ENCODE results near the gene IGSF8.

Gene IGSF8

DNA sequence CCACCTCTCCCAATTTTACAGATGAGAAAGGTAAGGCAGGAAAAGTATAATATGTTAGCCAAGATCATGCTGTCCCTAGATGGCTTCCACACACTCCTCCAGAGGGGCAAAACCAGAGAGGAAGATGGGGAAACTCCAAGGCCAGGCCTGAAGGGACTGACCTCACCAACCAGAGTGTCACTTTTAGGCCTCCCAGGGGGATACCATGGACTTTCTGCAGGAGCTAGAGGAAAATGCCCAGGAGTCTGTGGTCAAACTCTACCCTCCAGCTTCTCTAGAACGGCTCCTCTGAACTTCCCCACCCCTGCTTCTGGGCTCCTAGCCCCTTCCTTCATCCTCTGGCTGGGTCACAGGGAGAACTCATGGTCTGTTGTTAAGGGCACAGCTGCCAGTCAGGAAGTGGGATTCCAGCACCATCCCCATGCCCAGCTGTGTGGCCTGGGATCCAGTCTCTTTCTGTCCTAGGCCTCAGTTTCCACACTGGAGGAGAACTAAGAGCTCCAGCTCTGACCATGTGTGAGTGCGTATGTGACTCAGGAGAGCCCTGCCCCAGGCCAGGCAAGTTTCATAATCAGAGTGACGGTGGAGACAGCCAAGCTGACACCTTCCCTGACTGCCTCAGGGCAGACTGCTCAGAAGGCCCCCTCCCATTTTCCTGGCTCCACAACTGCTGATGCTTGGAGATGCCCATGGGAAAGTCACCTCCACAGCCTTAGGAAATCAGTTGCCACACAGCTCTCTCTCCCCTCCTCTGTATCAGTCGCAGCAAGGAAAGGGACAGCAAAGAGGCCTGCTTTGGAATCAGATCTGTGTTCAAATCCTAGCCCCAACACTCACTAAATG lies 1.9 kb downstream of the IGSF8 start:
- H3K4me3 ChIP-seq: no peak overlapping the region
- DNase-seq (ENCODE audit: low read depth, low spot score): no peak
- H3K9ac ChIP-seq (ENCODE audit: insufficient read length): no peak overlapping the region
- H3K36me3 ChIP-seq (ENCODE audit: insufficient read depth, low read length): no peaks in the 10 kb centered on the region
- no peak overlapping the region for H3K27ac ChIP-seq
- TF ChIP-seq POLR2AphosphoS5 (IDR thresholded peaks at IDR 0.05; ENCODE audit: borderline replicate concordance, low read depth, low read length) (no peak), EZH2 (IDR thresholded peaks at IDR 0.05) (no peak), FOXP2 (optimal IDR thresholded peaks at IDR 0.05; ENCODE audit: control extremely low read depth, extremely low read length, insufficient read depth) (no peak)
- no peaks in the 10 kb centered on the region for H3K9me3 ChIP-seq (ENCODE audit: low read depth, low read length)

DNA sequence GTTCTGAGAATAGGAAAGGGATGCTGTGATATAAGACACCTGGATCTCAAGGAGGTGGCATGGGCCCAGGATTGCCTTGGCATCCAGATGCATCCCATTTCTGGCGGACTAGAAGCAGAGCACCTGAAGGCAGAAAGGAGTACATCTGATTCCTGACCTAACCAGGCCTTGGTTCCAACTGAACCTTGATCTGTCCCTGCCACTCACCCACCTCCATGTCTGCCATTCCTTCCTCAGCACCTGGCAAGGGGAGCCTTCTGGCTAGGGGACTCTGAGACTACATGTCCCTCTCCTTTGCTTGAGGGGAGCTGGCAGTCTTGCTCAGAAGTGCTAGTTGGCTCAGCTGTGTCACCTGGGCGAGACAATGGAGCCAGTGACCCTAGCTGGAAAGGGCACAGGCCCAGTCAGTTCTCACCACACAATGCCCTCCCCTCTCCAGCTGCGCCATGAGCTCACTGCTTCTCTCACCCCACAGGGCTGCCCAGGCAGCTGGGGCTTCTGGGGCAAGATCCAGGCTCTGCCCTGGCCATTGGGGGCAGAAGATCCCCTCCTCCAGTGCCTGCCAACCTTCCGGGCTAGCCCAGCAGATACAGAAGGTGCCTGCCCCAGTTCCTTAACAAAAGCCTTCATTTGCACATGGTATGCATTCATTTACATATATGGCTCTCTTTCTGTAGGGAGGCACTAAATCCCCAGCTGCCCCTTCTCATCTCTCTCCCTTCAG lies 2.9 kb downstream of the IGSF8 start:
- Histone ChIP-seq H3K36me3 (ENCODE audit: insufficient read depth, low read length) (no peaks in the 10 kb centered on the region), H3K9me3 (ENCODE audit: low read depth, low read length) (no peaks in the 10 kb centered on the region), H3K4me3 (no peak overlapping the region), H3K27ac (no peak overlapping the region), H3K9ac (ENCODE audit: insufficient read length) (no peak overlapping the region)
- no peak for DNase-seq (ENCODE audit: low read depth, low spot score)
- TF ChIP-seq EZH2 (IDR thresholded peaks at IDR 0.05): no peak
- TF ChIP-seq POLR2AphosphoS5 (IDR thresholded peaks at IDR 0.05; ENCODE audit: borderline replicate concordance, low read depth, low read length): no peak
- no peak for TF ChIP-seq FOXP2 (optimal IDR thresholded peaks at IDR 0.05; ENCODE audit: control extremely low read depth, extremely low read length, insufficient read depth)

GRCh38 chr1:160094806-160095205 lies 3.6 kb downstream of the IGSF8 start:
- Histone ChIP-seq H3K9ac (ENCODE audit: insufficient read length) (no peak overlapping the region), H3K9me3 (ENCODE audit: low read depth, low read length) (no peaks in the 10 kb centered on the region), H3K27ac (no peak overlapping the region), H3K4me3 (no peak overlapping the region), H3K36me3 (ENCODE audit: insufficient read depth, low read length) (no peaks in the 10 kb centered on the region)
- DNase-seq (ENCODE audit: low read depth, low spot score): no peak
- TF ChIP-seq EZH2 (IDR thresholded peaks at IDR 0.05) (no peak), POLR2AphosphoS5 (IDR thresholded peaks at IDR 0.05; ENCODE audit: borderline replicate concordance, low read depth, low read length) (no peak), FOXP2 (optimal IDR thresholded peaks at IDR 0.05; ENCODE audit: control extremely low read depth, extremely low read length, insufficient read depth) (no peak)

DNA sequence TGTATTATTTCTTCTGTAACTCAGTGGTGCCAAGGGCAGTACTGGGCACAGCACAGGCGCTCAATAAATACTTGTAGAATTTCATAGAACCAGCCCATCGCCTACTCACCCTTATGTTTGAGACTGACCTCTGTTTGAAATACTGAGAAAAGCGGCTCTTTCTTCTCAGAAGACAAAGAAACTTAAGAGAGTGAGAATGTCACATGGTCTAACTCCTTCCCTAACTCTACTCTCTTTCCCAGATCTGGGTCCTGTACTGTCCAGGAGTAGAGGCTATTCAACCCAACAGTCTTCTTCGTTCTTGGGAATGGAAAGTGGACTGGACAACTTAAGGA lies 4.2 kb downstream of the IGSF8 start:
- H3K27ac ChIP-seq: no peak overlapping the region
- no peaks in the 10 kb centered on the region for H3K9me3 ChIP-seq (ENCODE audit: low read depth, low read length)
- TF ChIP-seq FOXP2 (optimal IDR thresholded peaks at IDR 0.05; ENCODE audit: control extremely low read depth, extremely low read length, insufficient read depth) (no peak), EZH2 (IDR thresholded peaks at IDR 0.05) (no peak), POLR2AphosphoS5 (IDR thresholded peaks at IDR 0.05; ENCODE audit: borderline replicate concordance, low read depth, low read length) (no peak)
- DNase-seq (ENCODE audit: low read depth, low spot score): no peak
- H3K36me3 ChIP-seq (ENCODE audit: insufficient read depth, low read length): no peaks in the 10 kb centered on the region
- H3K9ac ChIP-seq (ENCODE audit: insufficient read length): no peak overlapping the region
- no peak overlapping the region for H3K4me3 ChIP-seq

DNA sequence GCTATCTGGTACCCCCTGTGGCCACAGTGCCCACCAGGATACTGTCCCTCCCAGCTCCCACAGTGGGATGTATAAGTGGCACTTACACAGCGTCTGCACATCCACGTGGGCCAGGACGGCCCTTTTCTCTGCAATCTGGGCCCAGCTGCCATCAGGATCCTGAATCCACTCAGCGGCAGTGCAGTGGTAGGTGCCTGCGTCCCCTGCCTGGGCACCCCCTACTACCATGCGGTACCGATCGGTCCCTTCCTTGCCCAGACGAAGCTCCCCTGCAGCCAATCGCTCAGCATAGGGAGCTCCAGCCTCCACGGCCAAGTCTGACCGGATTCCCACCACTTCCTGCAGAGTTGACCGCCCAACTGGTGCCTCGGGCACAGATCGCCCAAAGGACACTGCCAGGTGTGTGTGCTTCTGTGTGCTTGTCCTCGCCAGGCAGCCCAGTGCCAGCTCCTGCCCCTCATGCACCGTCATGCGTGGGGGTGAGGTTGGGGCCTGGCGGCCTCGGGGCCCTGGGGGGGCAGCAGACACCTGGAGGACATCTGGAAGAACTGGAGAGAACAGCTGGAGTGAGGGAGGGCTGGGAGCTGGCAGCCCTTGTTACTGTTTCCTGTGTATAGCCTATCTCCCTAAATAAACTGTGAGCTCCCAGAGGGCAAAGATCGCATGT lies 4.7 kb downstream of the IGSF8 start:
- Histone ChIP-seq H3K4me3 (no peak overlapping the region), H3K36me3 (ENCODE audit: insufficient read depth, low read length) (no peaks in the 10 kb centered on the region), H3K9ac (ENCODE audit: insufficient read length) (no peak overlapping the region), H3K9me3 (ENCODE audit: low read depth, low read length) (no peaks in the 10 kb centered on the region), H3K27ac (no peak overlapping the region)
- DNase-seq (ENCODE audit: low read depth, low spot score): no peak
- no peak for TF ChIP-seq EZH2 (IDR thresholded peaks at IDR 0.05)
- no peak for TF ChIP-seq POLR2AphosphoS5 (IDR thresholded peaks at IDR 0.05; ENCODE audit: borderline replicate concordance, low read depth, low read length)
- TF ChIP-seq FOXP2 (optimal IDR thresholded peaks at IDR 0.05; ENCODE audit: control extremely low read depth, extremely low read length, insufficient read depth): no peak

GRCh38 chr1:160093069-160093395 lies 5.4 kb downstream of the IGSF8 start:
- Histone ChIP-seq H3K4me3 (no peak overlapping the region), H3K36me3 (ENCODE audit: insufficient read depth, low read length) (no peaks in the 10 kb centered on the region), H3K9ac (ENCODE audit: insufficient read length) (no peak overlapping the region), H3K9me3 (ENCODE audit: low read depth, low read length) (no peaks in the 10 kb centered on the region), H3K27ac (no peak overlapping the region)
- no peak for TF ChIP-seq POLR2AphosphoS5 (IDR thresholded peaks at IDR 0.05; ENCODE audit: borderline replicate concordance, low read depth, low read length)
- TF ChIP-seq FOXP2 (optimal IDR thresholded peaks at IDR 0.05; ENCODE audit: control extremely low read depth, extremely low read length, insufficient read depth): no peak
- TF ChIP-seq EZH2 (IDR thresholded peaks at IDR 0.05): no peak
- DNase-seq (ENCODE audit: low read depth, low spot score): no peak

DNA sequence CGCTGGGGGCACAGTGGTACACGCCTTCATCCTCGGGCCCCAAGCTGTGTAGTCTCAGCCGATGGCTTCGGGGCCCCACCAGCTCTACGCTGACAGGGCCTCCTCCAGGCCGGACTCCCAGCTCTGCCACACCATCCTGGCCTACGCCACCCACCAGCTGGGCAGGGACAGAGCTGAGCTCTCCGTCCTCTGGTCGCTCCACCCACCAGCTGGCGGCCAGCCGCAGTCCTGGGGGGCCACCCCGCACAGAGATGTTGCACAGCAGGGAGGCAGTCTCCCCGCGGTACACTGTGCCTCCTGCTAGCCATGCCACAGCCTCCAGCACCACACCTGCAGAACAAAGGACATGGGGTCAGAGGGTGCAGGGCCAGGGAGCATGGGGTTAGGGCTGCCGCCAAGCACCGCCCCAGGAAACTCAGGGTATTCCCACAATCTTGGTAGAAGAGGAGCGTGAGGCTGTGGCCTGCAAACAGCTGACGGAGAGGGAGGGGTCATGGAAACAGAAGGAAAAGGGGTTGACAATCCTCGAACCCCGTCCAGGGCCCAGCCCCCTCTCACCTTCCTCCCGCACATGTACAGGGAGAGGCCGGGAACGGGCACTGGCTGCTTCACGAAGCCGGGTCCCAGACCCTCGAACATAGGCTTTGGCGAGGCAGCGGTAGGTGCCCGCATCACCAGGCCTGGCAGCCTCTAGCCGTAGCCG lies 5.9 kb downstream of the IGSF8 start:
- no peak for TF ChIP-seq POLR2AphosphoS5 (IDR thresholded peaks at IDR 0.05; ENCODE audit: borderline replicate concordance, low read depth, low read length)
- no peak for TF ChIP-seq FOXP2 (optimal IDR thresholded peaks at IDR 0.05; ENCODE audit: control extremely low read depth, extremely low read length, insufficient read depth)
- no peak for TF ChIP-seq EZH2 (IDR thresholded peaks at IDR 0.05)
- Histone ChIP-seq H3K9me3 (ENCODE audit: low read depth, low read length) (no peaks in the 10 kb centered on the region), H3K27ac (no peak overlapping the region), H3K9ac (ENCODE audit: insufficient read length) (no peak overlapping the region), H3K36me3 (ENCODE audit: insufficient read depth, low read length) (no peaks in the 10 kb centered on the region), H3K4me3 (no peak overlapping the region)
- DNase-seq (ENCODE audit: low read depth, low spot score): no peak

All from SK-N-MC (cell line).